ENCODE results near the gene PIK3CD.

PIK3CD gene

GRCh38 chr1:9749361-9749760 is 97.8 kb downstream of the PIK3CD start:
- Histone ChIP-seq H3K4me3 (ENCODE audit: low read depth, low read length, poor library complexity, severe bottlenecking) (no peak overlapping the region), H4K20me1 (ENCODE audit: insufficient read depth, low read length) (no peaks in the 10 kb centered on the region), H3K4me2 (ENCODE audit: low read length) (no peak overlapping the region), H3K36me3 (ENCODE audit: insufficient read depth, low read length) (peaks cover 97% of the 10 kb centered on the region), H3K4me1 (ENCODE audit: insufficient read depth, low read length, severe bottlenecking) (no peaks in the 10 kb centered on the region), H3F3A (ENCODE audit: insufficient read depth, low read length) (no peaks in the 10 kb centered on the region), H3K79me2 (ENCODE audit: insufficient read depth, low read length) (no peaks in the 10 kb centered on the region), H3K9me3 (ENCODE audit: low read length) (no peaks in the 10 kb centered on the region), H3K9ac (ENCODE audit: low read length) (no peak overlapping the region), H2AFZ (ENCODE audit: low read length) (no peak overlapping the region), H3K27ac (ENCODE audit: low read depth, low read length, poor library complexity, severe bottlenecking) (no peak overlapping the region), H3K9me2 (ENCODE audit: low read depth, low read length) (no peaks in the 10 kb centered on the region), H3K27me3 (ENCODE audit: insufficient read depth, low read length) (no peaks in the 10 kb centered on the region)
- TF ChIP-seq CTCF (IDR thresholded peaks at IDR 0.05; ENCODE audit: low read length) (no peak), EZH2 (IDR thresholded peaks at IDR 0.05; ENCODE audit: borderline replicate concordance, low read length) (no peak)

- peaks cover 12% of the 10 kb centered on the region for H3K79me2 ChIP-seq (ENCODE audit: insufficient read depth, low read length)
- H4K20me1 ChIP-seq (ENCODE audit: insufficient read depth, low read length), result 0 out of 2 replicates have a peak, but pooled peaks cover 4% of the 10 kb centered on the region
- no peaks in the 10 kb centered on the region for H3K27me3 ChIP-seq (ENCODE audit: insufficient read depth, low read length)
- H3F3A ChIP-seq (ENCODE audit: insufficient read depth, low read length), result no peaks in the 10 kb centered on the region
- no peaks in the 10 kb centered on the region for H3K9me3 ChIP-seq (ENCODE audit: low read length)
- no peak overlapping the region for H2AFZ ChIP-seq (ENCODE audit: low read length)
- no peak for TF ChIP-seq CTCF (IDR thresholded peaks at IDR 0.05; ENCODE audit: low read length)
- TF ChIP-seq EZH2 (IDR thresholded peaks at IDR 0.05; ENCODE audit: borderline replicate concordance, low read length), result no peak
- peaks cover 94% of the 10 kb centered on the region for H3K36me3 ChIP-seq (ENCODE audit: insufficient read depth, low read length)
- no peak overlapping the region for H3K9ac ChIP-seq (ENCODE audit: low read length)
- no peak overlapping the region for H3K4me3 ChIP-seq (ENCODE audit: low read depth, low read length, poor library complexity, severe bottlenecking)
- H3K4me1 ChIP-seq (ENCODE audit: insufficient read depth, low read length, severe bottlenecking), result no peaks in the 10 kb centered on the region
- no peak overlapping the region for H3K27ac ChIP-seq (ENCODE audit: low read depth, low read length, poor library complexity, severe bottlenecking)
- no peaks in the 10 kb centered on the region for H3K9me2 ChIP-seq (ENCODE audit: low read depth, low read length)
- no peak overlapping the region for H3K4me2 ChIP-seq (ENCODE audit: low read length)
These were observed 100.4 kb downstream of the PIK3CD start for GRCh38 chr1:9751971-9752370.

GRCh38 chr1:9753121-9753531 is 101.6 kb downstream of the PIK3CD start:
- Histone ChIP-seq H3K9me3 (ENCODE audit: low read length) (no peaks in the 10 kb centered on the region), H3K36me3 (ENCODE audit: insufficient read depth, low read length) (peaks cover 88% of the 10 kb centered on the region), H3K27ac (ENCODE audit: low read depth, low read length, poor library complexity, severe bottlenecking) (no peak overlapping the region), H2AFZ (ENCODE audit: low read length) (no peak overlapping the region), H3K4me1 (ENCODE audit: insufficient read depth, low read length, severe bottlenecking) (no peaks in the 10 kb centered on the region), H3K27me3 (ENCODE audit: insufficient read depth, low read length) (no peaks in the 10 kb centered on the region), H3K79me2 (ENCODE audit: insufficient read depth, low read length) (peaks cover 19% of the 10 kb centered on the region), H4K20me1 (ENCODE audit: insufficient read depth, low read length) (0 out of 2 replicates have a peak, but pooled peaks cover 4% of the 10 kb centered on the region), H3K9ac (ENCODE audit: low read length) (no peak overlapping the region), H3K9me2 (ENCODE audit: low read depth, low read length) (no peaks in the 10 kb centered on the region), H3F3A (ENCODE audit: insufficient read depth, low read length) (no peaks in the 10 kb centered on the region), H3K4me3 (ENCODE audit: low read depth, low read length, poor library complexity, severe bottlenecking) (no peak overlapping the region), H3K4me2 (ENCODE audit: low read length) (no peak overlapping the region)
- TF ChIP-seq CTCF (IDR thresholded peaks at IDR 0.05; ENCODE audit: low read length), result no peak
- TF ChIP-seq EZH2 (IDR thresholded peaks at IDR 0.05; ENCODE audit: borderline replicate concordance, low read length), result no peak

Measured in OCI-LY1 (cell line).